H1 (cell line): ENCODE measurements around the gene ADTRP. TPM values are rescaled to one million over a fixed set of nuclear protein-coding genes. Genes with fewer than 3 reads are reported as not detected.

Experiments used
- CTCF ChIA-PET: fragments of 300-600 bp; sonication (Branson Sonifier 250); formaldehyde crosslinking; loops from one replicate; lab custom pipeline; 2021; ENCODE audit not compliant: partially characterized antibody; lab: Charles Lee
- POLR2A ChIA-PET: fragments of 300-600 bp; sonication (Branson Sonifier 250); formaldehyde crosslinking; loops from one replicate; lab custom pipeline; 2021; ENCODE audit warnings: inconsistent platforms; ENCODE audit not compliant: partially characterized antibody; lab: Charles Lee
- DNase-seq, 2 experiments: peaks; one replicate each; pipeline versions ENCODE4 v3.0.0 to v3.0.0-alpha.2; 2010 to 2022; ENCODE audit warnings: low spot score in 2 of 2, low read depth in 1 of 2, mixed read lengths in 1 of 2
- FAIRE-seq: peaks from 2 replicates; lab custom pipeline; 2011; peaks lifted over from hg19 to GRCh38; lab: Jason Lieb, UNC
- H2AFZ ChIP-seq: 2 replicates; pipeline ENCODE4 v1.8.1; 2012; ENCODE audit warnings: low read length, inconsistent platforms
- H2AK5ac ChIP-seq: 2 replicates; pipeline ENCODE4 v1.6.1; 2013; ENCODE audit warnings: low read depth, low read length
- H2BK120ac ChIP-seq: replicated peaks from 2 replicates; pipeline ENCODE3; 2013; ENCODE audit warnings: low read depth, low read length, inconsistent platforms
- H2BK12ac ChIP-seq: 2 replicates; pipeline ENCODE4 v1.6.1; 2013; ENCODE audit warnings: low read depth, low read length
- H2BK15ac ChIP-seq: 2 replicates; pipeline ENCODE4 v1.6.1; 2013; ENCODE audit warnings: low read length
- H2BK20ac ChIP-seq: 2 replicates; pipeline ENCODE4 v1.6.1; 2013; ENCODE audit warnings: low read length
- H2BK5ac ChIP-seq: 2 replicates; pipeline ENCODE4 v1.6.1; 2013; ENCODE audit warnings: low read depth, low read length
- H3K14ac ChIP-seq: 2 replicates; pipeline ENCODE4 v1.6.1; 2013; ENCODE audit warnings: inconsistent platforms; ENCODE audit not compliant: insufficient read length
- H3K18ac ChIP-seq: 2 replicates; pipeline ENCODE4 v1.6.1; 2013; ENCODE audit warnings: low read length; ENCODE audit errors: extremely low read depth
- H3K23ac ChIP-seq: 2 replicates; pipeline ENCODE4 v1.6.1; 2013; ENCODE audit warnings: inconsistent platforms; ENCODE audit not compliant: insufficient read length
- H3K23me2 ChIP-seq: 2 replicates; pipeline ENCODE4 v1.6.1; 2013; ENCODE audit warnings: low read depth, low read length
- H3K27ac ChIP-seq: 2 replicates; pipeline ENCODE4 v1.6.1; 2011; ENCODE audit warnings: low read depth, low read length, inconsistent platforms
- H3K27me3 ChIP-seq, 4 experiments: replicated peaks in 1 of 4; 1 replicate in 1 of 4; 2 replicates in 3 of 4; pipeline versions ENCODE4 v1.6.1 to v1.8.1; 2011 to 2013; ENCODE audit warnings: low read length in 3 of 4, mild to moderate bottlenecking in 3 of 4, inconsistent platforms in 2 of 4, mixed read lengths in 2 of 4, moderate library complexity in 1 of 4; ENCODE audit not compliant: control insufficient read depth in 3 of 4, insufficient read depth in 3 of 4; ENCODE audit errors: extremely low read depth in 1 of 4
- H3K36me3 ChIP-seq, 4 experiments: 2 replicates each; pipeline versions ENCODE4 v1.6.1 to v1.8.1; 2011 to 2013; ENCODE audit warnings: mild to moderate bottlenecking in 4 of 4, low read length in 3 of 4, moderate library complexity in 2 of 4, control low read depth in 1 of 4, inconsistent platforms in 1 of 4; ENCODE audit not compliant: insufficient read depth in 4 of 4, control insufficient read depth in 2 of 4
- H3K4ac ChIP-seq: replicated peaks from 2 replicates; pipeline ENCODE3; 2013; ENCODE audit warnings: low read length, low read depth, mixed read lengths, inconsistent platforms; ENCODE audit not compliant: insufficient read length
- H3K4me1 ChIP-seq, 4 experiments: replicated peaks in 1 of 4; 1 replicate in 1 of 4; 2 replicates in 3 of 4; pipeline versions ENCODE4 v1.6.1 to v1.8.1; 2011 to 2013; ENCODE audit warnings: low read length in 3 of 4, inconsistent platforms in 2 of 4, mixed read lengths in 1 of 4; ENCODE audit not compliant: insufficient read depth in 4 of 4, control insufficient read depth in 3 of 4
- H3K4me2 ChIP-seq, 2 experiments: 2 replicates each; pipeline versions ENCODE4 v1.6.1 to v1.8.1; 2011 to 2013; ENCODE audit warnings: low read depth in 2 of 2, low read length in 2 of 2, control low read depth in 1 of 2, inconsistent platforms in 1 of 2, mild to moderate bottlenecking in 1 of 2; ENCODE audit not compliant: insufficient read depth in 1 of 2
- H3K4me3 ChIP-seq, 4 experiments: fragments of 200-600, 300-600 bp in 1 of 4; sonication (generic), shearing (Covaris generic), sonication (Bioruptor Twin) in 1 of 4; 2 replicates each; pipeline versions ENCODE4 v1.5.1 to v1.8.1; 2011 to 2016; ENCODE audit warnings: low read length in 4 of 4, low read depth in 3 of 4, control low read depth in 2 of 4, inconsistent platforms in 2 of 4, mild to moderate bottlenecking in 2 of 4, mixed read lengths in 1 of 4, moderate library complexity in 1 of 4; ENCODE audit not compliant: insufficient read depth in 2 of 4; ENCODE audit errors: extremely low read depth in 1 of 4
- H3K56ac ChIP-seq: replicated peaks from 2 replicates; pipeline ENCODE3; 2013; ENCODE audit warnings: low read depth, mild to moderate bottlenecking, mixed read lengths, low read length, inconsistent platforms; ENCODE audit not compliant: insufficient read length
- H3K79me1 ChIP-seq: 2 replicates; pipeline ENCODE4 v1.6.1; 2013; ENCODE audit warnings: low read depth, low read length, control low read depth
- H3K79me2 ChIP-seq, 2 experiments: 2 replicates each; pipeline versions ENCODE4 v1.6.1 to v1.8.1; 2012 to 2013; ENCODE audit warnings: low read length in 2 of 2, mild to moderate bottlenecking in 2 of 2, inconsistent platforms in 1 of 2; ENCODE audit not compliant: insufficient read depth in 2 of 2, control insufficient read depth in 1 of 2
- H3K9ac ChIP-seq, 4 experiments: replicated peaks in 1 of 4; 1 replicate in 1 of 4; 2 replicates in 3 of 4; pipeline versions ENCODE4 v1.6.1 to v1.8.1; 2011 to 2013; ENCODE audit warnings: low read depth in 3 of 4, low read length in 3 of 4, control low read depth in 2 of 4, mild to moderate bottlenecking in 2 of 4, moderate library complexity in 2 of 4, inconsistent platforms in 1 of 4; ENCODE audit errors: extremely low read depth in 1 of 4
- H3K9me3 ChIP-seq, 2 experiments: 2 replicates each; pipeline versions ENCODE4 v1.6.1 to v1.8.1; 2012 to 2013; ENCODE audit warnings: mild to moderate bottlenecking in 2 of 2, moderate library complexity in 2 of 2, control low read depth in 1 of 2, inconsistent platforms in 1 of 2, low read depth in 1 of 2, low read length in 1 of 2, mixed read lengths in 1 of 2; ENCODE audit not compliant: insufficient read depth in 2 of 2
- H4K20me1 ChIP-seq, 2 experiments: replicated peaks in 1 of 2; 2 replicates each; pipeline versions ENCODE3 to v1.8.1; 2011 to 2013; ENCODE audit warnings: inconsistent platforms in 2 of 2, low read length in 2 of 2, mild to moderate bottlenecking in 1 of 2; ENCODE audit not compliant: insufficient read depth in 2 of 2, control insufficient read depth in 1 of 2
- H4K5ac ChIP-seq: 2 replicates; pipeline ENCODE4 v1.6.1; 2013; ENCODE audit warnings: low read length, low read depth, mixed read lengths, inconsistent platforms; ENCODE audit not compliant: insufficient read length
- H4K8ac ChIP-seq: 2 replicates; pipeline ENCODE4 v1.8.0; 2013; ENCODE audit warnings: mild to moderate bottlenecking, moderate library complexity, low read length, inconsistent platforms; ENCODE audit not compliant: insufficient read depth; ENCODE audit errors: extremely low read depth
- H4K91ac ChIP-seq: replicated peaks from 2 replicates; pipeline ENCODE3; 2013; ENCODE audit warnings: low read length, mixed read lengths, inconsistent platforms; ENCODE audit not compliant: insufficient read length
- GABPA ChIP-seq: IDR thresholded peaks from 2 replicates; pipeline ENCODE4 v1.6.1; 2011; ENCODE audit warnings: mild to moderate bottlenecking, low read length, moderate library complexity, borderline replicate concordance; ENCODE audit not compliant: insufficient read depth
- KDM1A ChIP-seq: fragments of 200-600, 300-600 bp; sonication (generic); IDR thresholded peaks from 2 replicates; pipeline ENCODE4 v1.7.1; 2016; ENCODE audit warnings: mild to moderate bottlenecking, low read length, borderline replicate concordance
- RNF2 ChIP-seq: fragments of 200-900, 300-1000 bp; sonication (generic); IDR thresholded peaks from 2 replicates; pipeline ENCODE4 v1.7.1; 2016; ENCODE audit warnings: borderline replicate concordance, low read depth, mild to moderate bottlenecking, antibody characterized with exemption, low read length; ENCODE audit not compliant: poor library complexity, severe bottlenecking; ENCODE audit errors: missing control alignments
- SIN3A ChIP-seq, 2 experiments: IDR thresholded peaks in 1 of 2; conservative IDR thresholded peaks in 1 of 2; 2 replicates each; pipeline ENCODE4 v1.6.1; 2011 to 2012; ENCODE audit warnings: low read length in 2 of 2, improper control_type of control experiment in 1 of 2, low read depth in 1 of 2, mild to moderate bottlenecking in 1 of 2
- WGBS, 2 experiments: shearing (Covaris generic) in 1 of 2; methylation state at CpG; one replicate each; pipeline versions ENCODE4 v1.1.6 to v1.1.7; 2013 to 2015; ENCODE audit warnings: low lambda C conversion rate in 2 of 2, mixed read lengths in 2 of 2, inconsistent platforms in 1 of 2, low coverage in 1 of 2, missing lambda C conversion rate in 1 of 2; ENCODE audit not compliant: insufficient replicate concordance in 2 of 2, insufficient coverage in 1 of 2, insufficient read length in 1 of 2; ENCODE audit errors: extremely low coverage in 1 of 2, missing lambda C conversion rate in 1 of 2; 5-methylcytosine and 5-hydroxymethylcytosine counted together
- polyA plus RNA-seq, 7 experiments: library from polyadenylated mRNA; depleted of rRNA in 3 of 7; stranded (reverse) in 5 of 7; unstranded in 2 of 7; fragments of >200 nt in 5 of 7; fragments of 200-250 nt in 2 of 7; gene quantifications; 1 replicate in 5 of 7; 2 replicates in 1 of 7; 4 replicates in 1 of 7; pipeline versions ENCODE4 v1.2.1 to v1.2.3, GENCODE V29; 2011 to 2013; ENCODE audit warnings: missing spikeins in 2 of 7, mixed read lengths in 2 of 7
- total RNA-seq: library from RNA; stranded (reverse); fragmentation: NEBNext Ultra II Directional; extraction: Animal tissue kit (Norgen Biotek cat#: 25700); gene quantifications from 2 replicates; pipeline ENCODE4 v1.2.1, GENCODE V29; 2021
- TF ChIP-seq, protein P1 (sequence below): IDR thresholded peaks from 2 replicates; pipeline ENCODE4 v1.6.1; 2011; ENCODE audit warnings: low read depth, mild to moderate bottlenecking, low read length; ENCODE audit not compliant: insufficient read depth
- TF ChIP-seq, protein P2 (sequence below): IDR thresholded peaks from 2 replicates; pipeline ENCODE4 v1.6.1; 2011; ENCODE audit warnings: low read length, improper control_type of control experiment
- TF ChIP-seq, protein P3 (sequence below): IDR thresholded peaks from 2 replicates; pipeline ENCODE4 v1.6.1; 2012; ENCODE audit warnings: inconsistent platforms

The ADTRP gene
- total and polyA plus RNA-seq, 2 of the 8 experiments (the other 6 are each of a cell fraction or from before 2014, with no cell fraction given) = 0.08 to 0.45 TPM

DNA sequence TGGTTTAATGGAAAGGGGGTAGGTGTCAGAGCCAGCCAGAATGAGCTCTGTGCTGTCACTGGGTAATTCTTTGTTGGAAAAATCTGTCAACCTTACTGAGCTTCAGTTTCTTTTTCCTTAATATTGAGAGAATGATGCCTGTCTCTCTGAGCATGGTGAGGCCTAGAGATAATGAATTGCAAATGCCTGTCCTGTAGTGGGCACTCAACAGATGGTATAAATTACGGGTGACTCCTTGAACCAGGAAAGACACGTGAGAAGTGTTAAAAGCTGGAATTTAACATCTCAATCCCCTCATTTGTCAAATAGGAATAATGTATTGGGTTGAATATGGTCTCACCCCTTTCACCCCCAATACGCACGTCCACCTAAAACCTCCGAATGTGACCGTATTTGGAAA is 74.9 kb downstream of the ADTRP start:
- Histone ChIP-seq H3K36me3 (no peaks in the 10 kb centered on the region), H2BK5ac (no peak overlapping the region), H2BK120ac (no peak overlapping the region), H3K79me1 (no peaks in the 10 kb centered on the region), H3K27me3 (no peaks in the 10 kb centered on the region), H3K18ac (no peak overlapping the region), H3K79me2 (no peaks in the 10 kb centered on the region), H2BK20ac (no peak overlapping the region), H2BK12ac (no peak overlapping the region), H3K4me2 (no peak overlapping the region), H4K91ac (no peak overlapping the region), H3K23ac (no peak overlapping the region), H4K20me1 (no peaks in the 10 kb centered on the region), H4K5ac (no peak overlapping the region), H3K4ac (no peak overlapping the region), H3K27ac (no peak overlapping the region), H3K4me1 (no peaks in the 10 kb centered on the region), H3K23me2 (no peaks in the 10 kb centered on the region), H2AFZ (no peak overlapping the region), H3K9me3 (no peaks in the 10 kb centered on the region), H2BK15ac (no peak overlapping the region), H3K4me3 (no peak overlapping the region), H3K14ac (no peak overlapping the region), H4K8ac (no peak overlapping the region), H3K56ac (no peak overlapping the region), H3K9ac (no peak overlapping the region), H2AK5ac (no peak overlapping the region)
- TF ChIP-seq, protein P1, sequence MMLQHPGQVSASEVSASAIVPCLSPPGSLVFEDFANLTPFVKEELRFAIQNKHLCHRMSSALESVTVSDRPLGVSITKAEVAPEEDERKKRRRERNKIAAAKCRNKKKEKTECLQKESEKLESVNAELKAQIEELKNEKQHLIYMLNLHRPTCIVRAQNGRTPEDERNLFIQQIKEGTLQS = no peak
- TF ChIP-seq SIN3A (conservative IDR thresholded peaks at IDR 0.05 in 1 of 2, IDR thresholded peaks at IDR 0.05 in 1 of 2; ENCODE audit: low read depth in 1 of 2, low read length in 2 of 2) = no peak
- TF ChIP-seq GABPA = no peak
- TF ChIP-seq, protein P2, sequence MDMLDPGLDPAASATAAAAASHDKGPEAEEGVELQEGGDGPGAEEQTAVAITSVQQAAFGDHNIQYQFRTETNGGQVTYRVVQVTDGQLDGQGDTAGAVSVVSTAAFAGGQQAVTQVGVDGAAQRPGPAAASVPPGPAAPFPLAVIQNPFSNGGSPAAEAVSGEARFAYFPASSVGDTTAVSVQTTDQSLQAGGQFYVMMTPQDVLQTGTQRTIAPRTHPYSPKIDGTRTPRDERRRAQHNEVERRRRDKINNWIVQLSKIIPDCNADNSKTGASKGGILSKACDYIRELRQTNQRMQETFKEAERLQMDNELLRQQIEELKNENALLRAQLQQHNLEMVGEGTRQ = no peak
- no peak for TF ChIP-seq KDM1A
- TF ChIP-seq RNF2 = no peak
- TF ChIP-seq, protein P3, sequence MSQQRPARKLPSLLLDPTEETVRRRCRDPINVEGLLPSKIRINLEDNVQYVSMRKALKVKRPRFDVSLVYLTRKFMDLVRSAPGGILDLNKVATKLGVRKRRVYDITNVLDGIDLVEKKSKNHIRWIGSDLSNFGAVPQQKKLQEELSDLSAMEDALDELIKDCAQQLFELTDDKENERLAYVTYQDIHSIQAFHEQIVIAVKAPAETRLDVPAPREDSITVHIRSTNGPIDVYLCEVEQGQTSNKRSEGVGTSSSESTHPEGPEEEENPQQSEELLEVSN = no peak
- no peak for DNase-seq
- FAIRE-seq = no peak
- ChIA-PET CTCF (interaction anchor here (1.1 kb wide), 2 partner anchors 12 to 46 kb away, joined by 3 to 4 read pairs; no protein-coding TSS in a partner anchor), POLR2A (no interaction called here)
- 95% methylated on average over 6 of the region's 6 CpGs; no CpG with 5 or more reads in 1 of the 2 experiments for WGBS, 2 experiments
